SU-DHL-6 (cell line): ENCODE measurements around the gene CISD3.

Experiments used
- H2AFZ ChIP-seq: fragments of 200-600 bp; sonication (generic); 2 replicates; pipeline ENCODE4 v1.6.1; 2014; ENCODE audit warnings: low read depth, mild to moderate bottlenecking, moderate library complexity, mixed read lengths, antibody characterized with exemption, low read length; ENCODE audit not compliant: severe bottlenecking
- H3F3A ChIP-seq: fragments of 200-600 bp; shearing (Covaris generic); 2 replicates; pipeline ENCODE4 v1.6.0; 2016; ENCODE audit warnings: antibody characterized with exemption, mild to moderate bottlenecking; ENCODE audit not compliant: insufficient read depth
- H3K27ac ChIP-seq: fragments of 200-600 bp; sonication (generic); 2 replicates; pipeline ENCODE4 v1.5.1; 2016; ENCODE audit warnings: low read depth, mild to moderate bottlenecking, low read length, moderate library complexity, mixed read lengths
- H3K27me3 ChIP-seq: fragments of 200-600 bp; sonication (generic), shearing (Covaris generic); 2 replicates; pipeline ENCODE4 v1.6.0; 2014; ENCODE audit warnings: mild to moderate bottlenecking, low read length
- H3K36me3 ChIP-seq: fragments of 200-600 bp; sonication (generic); 2 replicates; pipeline ENCODE4 v1.6.1; 2014; ENCODE audit warnings: mild to moderate bottlenecking, low read length, mixed read lengths
- H3K4me2 ChIP-seq: fragments of 300-600, 200-600 bp; shearing (Covaris generic), sonication (generic); 2 replicates; pipeline ENCODE4 v1.6.0; 2014; ENCODE audit warnings: low read length, low read depth, mild to moderate bottlenecking; ENCODE audit not compliant: poor library complexity, severe bottlenecking
- H3K4me3 ChIP-seq: fragments of 200-600 bp; sonication (generic); 2 replicates; pipeline ENCODE4 v1.5.1; 2014; ENCODE audit warnings: antibody characterized with exemption, low read length, mild to moderate bottlenecking, mixed read lengths; ENCODE audit not compliant: insufficient read depth, poor library complexity, severe bottlenecking
- H3K79me2 ChIP-seq: fragments of 200-600 bp; sonication (generic); 2 replicates; pipeline ENCODE4 v1.6.1; 2014; ENCODE audit warnings: mild to moderate bottlenecking, low read length, moderate library complexity; ENCODE audit not compliant: insufficient read depth
- H3K9ac ChIP-seq: fragments of 200-600 bp; sonication (generic); 2 replicates; pipeline ENCODE4 v1.7.0; 2014; ENCODE audit warnings: mild to moderate bottlenecking, low read length
- H3K9me2 ChIP-seq: fragments of 200-600 bp; sonication (generic); replicated peaks from 2 replicates; pipeline ENCODE4 v1.6.1; 2014; ENCODE audit warnings: low read length; ENCODE audit not compliant: insufficient read depth
- H3K9me3 ChIP-seq: fragments of 200-600 bp; sonication (generic); 2 replicates; pipeline ENCODE4 v1.6.1; 2014; ENCODE audit warnings: low read length, mixed read lengths; ENCODE audit not compliant: insufficient read depth
- H4K20me1 ChIP-seq: fragments of 200-600 bp; sonication (generic); 2 replicates; pipeline ENCODE4 v1.6.1; 2014; ENCODE audit warnings: low read depth, mild to moderate bottlenecking, antibody characterized with exemption, low read length, moderate library complexity, mixed read lengths
- EZH2phosphoT487 ChIP-seq: fragments of 200-600 bp; sonication (generic), shearing (Covaris generic); conservative IDR thresholded peaks from 2 replicates; pipeline ENCODE4 v1.6.1; 2018; ENCODE audit warnings: mild to moderate bottlenecking, antibody characterized with exemption, low read length, moderate library complexity, mixed read lengths
- TF ChIP-seq, protein P1 (sequence below): fragments of 200-600 bp; sonication (generic); IDR thresholded peaks from one replicate; pipeline ENCODE4 v1.5.1; 2017; ENCODE audit warnings: antibody characterized with exemption, mild to moderate bottlenecking, low read length, moderate library complexity; ENCODE audit not compliant: insufficient read depth, poor library complexity, severe bottlenecking

The CISD3 gene

DNA sequence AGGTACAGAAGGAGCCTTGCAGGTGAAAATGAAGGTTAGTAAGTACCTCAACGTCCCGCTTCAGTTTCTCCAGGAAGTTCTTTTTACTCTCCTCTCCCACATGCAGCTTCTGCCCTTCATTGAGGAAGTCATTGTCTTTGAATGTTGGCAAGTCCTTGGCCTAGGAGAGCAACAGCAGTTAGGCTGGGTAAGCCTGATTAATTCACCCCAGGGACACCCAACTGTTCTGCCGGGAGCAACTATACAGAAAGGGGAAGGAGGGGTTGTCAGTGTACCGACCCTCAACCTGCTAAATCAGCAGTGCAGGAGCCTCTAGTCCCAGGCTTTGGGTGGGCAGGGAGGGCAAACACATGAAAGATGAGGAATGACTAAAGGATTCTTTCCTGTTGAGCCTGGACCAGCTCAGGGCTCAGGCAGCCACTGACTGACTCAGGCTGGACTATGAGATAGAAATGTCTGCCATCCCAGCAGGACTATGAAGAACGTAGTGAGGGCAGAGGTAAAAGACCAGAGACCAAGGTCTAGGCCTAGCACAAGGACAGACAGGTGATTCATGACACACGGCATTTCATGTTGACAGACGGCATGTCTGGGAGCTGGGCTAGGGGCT lies 47.6 kb downstream of the CISD3 start:
- no peak overlapping the region for H2AFZ ChIP-seq
- no peaks in the 10 kb centered on the region for H3K27me3 ChIP-seq
- TF ChIP-seq EZH2phosphoT487 = no peak
- TF ChIP-seq, protein P1, sequence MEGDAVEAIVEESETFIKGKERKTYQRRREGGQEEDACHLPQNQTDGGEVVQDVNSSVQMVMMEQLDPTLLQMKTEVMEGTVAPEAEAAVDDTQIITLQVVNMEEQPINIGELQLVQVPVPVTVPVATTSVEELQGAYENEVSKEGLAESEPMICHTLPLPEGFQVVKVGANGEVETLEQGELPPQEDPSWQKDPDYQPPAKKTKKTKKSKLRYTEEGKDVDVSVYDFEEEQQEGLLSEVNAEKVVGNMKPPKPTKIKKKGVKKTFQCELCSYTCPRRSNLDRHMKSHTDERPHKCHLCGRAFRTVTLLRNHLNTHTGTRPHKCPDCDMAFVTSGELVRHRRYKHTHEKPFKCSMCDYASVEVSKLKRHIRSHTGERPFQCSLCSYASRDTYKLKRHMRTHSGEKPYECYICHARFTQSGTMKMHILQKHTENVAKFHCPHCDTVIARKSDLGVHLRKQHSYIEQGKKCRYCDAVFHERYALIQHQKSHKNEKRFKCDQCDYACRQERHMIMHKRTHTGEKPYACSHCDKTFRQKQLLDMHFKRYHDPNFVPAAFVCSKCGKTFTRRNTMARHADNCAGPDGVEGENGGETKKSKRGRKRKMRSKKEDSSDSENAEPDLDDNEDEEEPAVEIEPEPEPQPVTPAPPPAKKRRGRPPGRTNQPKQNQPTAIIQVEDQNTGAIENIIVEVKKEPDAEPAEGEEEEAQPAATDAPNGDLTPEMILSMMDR = no peak
- no peak overlapping the region for H3K27ac ChIP-seq
- H3K9ac ChIP-seq = no peak overlapping the region
- H3K9me2 ChIP-seq = no peaks in the 10 kb centered on the region
- H3F3A ChIP-seq = no peaks in the 10 kb centered on the region
- no peak overlapping the region for H3K4me2 ChIP-seq
- no peaks in the 10 kb centered on the region for H3K36me3 ChIP-seq
- H3K79me2 ChIP-seq = no peaks in the 10 kb centered on the region
- no peak overlapping the region for H3K4me3 ChIP-seq
- H3K9me3 ChIP-seq = no peaks in the 10 kb centered on the region
- no peaks in the 10 kb centered on the region for H4K20me1 ChIP-seq

DNA sequence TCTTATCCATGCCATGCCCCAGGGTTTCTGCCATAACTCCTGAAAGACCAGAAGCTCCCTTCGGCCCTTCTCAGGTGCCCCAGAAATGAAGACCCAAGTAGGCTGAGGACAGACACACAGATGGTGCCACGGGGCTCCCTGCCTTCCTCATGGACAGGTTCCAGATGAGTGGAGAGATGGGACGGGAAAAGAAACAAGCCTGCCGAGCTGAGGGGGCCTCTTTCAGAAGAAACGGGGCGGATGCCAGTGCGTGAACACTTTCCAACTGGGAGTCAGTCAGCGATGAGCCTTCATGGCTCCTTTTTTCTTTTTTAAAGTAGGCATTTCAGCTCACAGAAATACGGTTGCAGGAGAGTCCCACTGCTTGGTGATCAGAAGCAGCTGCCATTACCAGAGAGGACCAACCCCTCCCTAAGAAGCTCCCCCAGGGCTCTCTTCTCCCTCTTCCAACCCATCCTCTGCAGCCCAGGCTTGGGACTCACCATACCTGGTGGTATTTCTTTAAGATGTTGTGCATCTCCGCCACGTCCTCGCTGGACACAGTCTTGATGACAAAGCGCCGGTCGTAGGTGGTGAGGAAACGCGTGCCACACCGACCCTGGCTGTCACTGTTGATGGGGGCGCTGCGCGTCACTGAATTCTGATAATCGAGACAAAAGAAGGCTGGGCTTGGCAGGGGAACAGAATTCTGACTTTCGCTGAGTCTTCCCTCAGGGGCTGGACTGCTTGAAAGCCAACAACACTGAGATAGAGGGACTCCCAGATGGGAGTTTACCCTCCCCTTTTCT lies 50.0 kb downstream of the CISD3 start:
- Histone ChIP-seq H2AFZ (no peak overlapping the region), H3K36me3 (no peaks in the 10 kb centered on the region), H3K27me3 (no peaks in the 10 kb centered on the region), H3K79me2 (no peaks in the 10 kb centered on the region), H3K4me3 (no peak overlapping the region), H3F3A (no peaks in the 10 kb centered on the region), H4K20me1 (no peaks in the 10 kb centered on the region), H3K9me2 (no peaks in the 10 kb centered on the region), H3K9me3 (no peaks in the 10 kb centered on the region), H3K4me2 (no peak overlapping the region), H3K27ac (no peak overlapping the region), H3K9ac (no peak overlapping the region)
- TF ChIP-seq, protein P1 = no peak
- no peak for TF ChIP-seq EZH2phosphoT487

DNA sequence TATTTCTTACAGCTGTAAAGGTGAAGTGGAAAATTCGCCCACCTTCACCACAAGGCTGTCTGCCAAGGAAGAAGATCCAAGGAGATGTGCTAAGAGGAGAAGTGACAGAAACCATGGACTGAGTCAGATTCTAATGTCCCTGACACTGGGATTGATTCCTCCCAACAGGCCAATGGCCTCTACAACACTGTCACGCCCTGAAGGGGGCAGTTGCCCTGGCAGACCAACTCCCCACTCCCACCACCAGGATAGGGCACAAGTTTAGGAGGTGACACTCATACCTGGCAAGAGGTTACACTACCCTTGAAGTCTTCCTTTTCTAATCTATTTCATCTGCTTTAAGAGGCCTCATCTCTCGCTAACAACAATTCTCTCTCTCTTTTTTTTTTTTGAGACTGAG lies 53.1 kb downstream of the CISD3 start:
- Histone ChIP-seq H3F3A (no peaks in the 10 kb centered on the region), H4K20me1 (no peaks in the 10 kb centered on the region), H3K9ac (no peak overlapping the region), H3K27ac (no peak overlapping the region), H3K9me3 (no peaks in the 10 kb centered on the region), H3K36me3 (no peaks in the 10 kb centered on the region), H2AFZ (no peak overlapping the region), H3K9me2 (no peaks in the 10 kb centered on the region), H3K79me2 (no peaks in the 10 kb centered on the region), H3K27me3 (no peaks in the 10 kb centered on the region), H3K4me3 (no peak overlapping the region), H3K4me2 (no peak overlapping the region)
- TF ChIP-seq, protein P1 = no peak
- no peak for TF ChIP-seq EZH2phosphoT487
